Activated naive CD4-positive, alpha-beta T cell treated with anti-CD3 and anti-CD28 coated beads, Interleukin-2, amount 50 U/mL, for 24 hours (primary cell): ENCODE data around the gene ZNF554.
"Not testable (repeated sequence)": the region's sequence is repeated elsewhere in the genome, so short reads cannot be mapped to it uniquely, and the experiment has no call there.

Experiments
- H3K27ac Mint-ChIP-seq: one replicate; pipeline ENCODE4 v1.8.0; 2021; ENCODE audit warnings: mild to moderate bottlenecking, mixed read lengths
- H3K27me3 Mint-ChIP-seq: one replicate; pipeline ENCODE4 v1.8.0; 2021; ENCODE audit warnings: mixed read lengths
- H3K36me3 Mint-ChIP-seq: one replicate; pipeline ENCODE4 v1.8.0; 2021; ENCODE audit warnings: mixed read lengths
- H3K4me1 Mint-ChIP-seq: one replicate; pipeline ENCODE4 v1.8.0; 2021; ENCODE audit warnings: mixed read lengths
- H3K4me3 Mint-ChIP-seq: one replicate; pipeline ENCODE4 v1.8.0; 2021; ENCODE audit warnings: mild to moderate bottlenecking, mixed read lengths
- H3K9me3 Mint-ChIP-seq: one replicate; pipeline ENCODE4 v1.8.0; 2021; ENCODE audit warnings: mixed read lengths

Gene ZNF554

DNA sequence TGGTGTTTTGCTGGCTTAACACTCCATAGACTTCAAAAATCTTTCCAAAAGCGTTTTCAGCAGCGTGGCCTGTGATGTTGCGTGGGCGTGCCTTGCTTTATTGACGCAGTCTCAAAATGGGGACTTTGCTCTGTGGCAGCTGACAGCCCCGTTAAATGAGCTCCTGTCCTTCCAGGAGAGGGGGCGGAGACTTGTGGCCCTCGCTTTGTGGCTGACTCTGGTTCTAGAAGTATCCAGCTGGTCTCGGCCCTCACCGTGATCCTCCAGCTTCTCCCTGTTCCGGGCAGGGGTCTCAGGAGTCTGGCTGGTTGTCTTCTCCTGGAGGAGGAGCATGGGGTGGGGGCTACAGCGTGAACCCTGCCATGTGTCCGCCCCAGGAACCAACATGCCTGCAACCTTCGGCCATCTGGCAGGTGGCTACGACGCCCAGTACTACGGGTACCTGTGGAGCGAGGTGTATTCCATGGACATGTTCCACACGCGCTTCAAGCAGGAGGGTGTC lies 8.4 kb upstream of the ZNF554 start:
- H3K4me1 Mint-ChIP-seq, result no peaks in the 10 kb centered on the region
- no peaks in the 10 kb centered on the region for H3K27me3 Mint-ChIP-seq
- H3K36me3 Mint-ChIP-seq, result peaks cover 5% of the 10 kb centered on the region
- H3K9me3 Mint-ChIP-seq, result no peaks in the 10 kb centered on the region
- H3K27ac Mint-ChIP-seq, result no peak overlapping the region
- no peak overlapping the region for H3K4me3 Mint-ChIP-seq

DNA sequence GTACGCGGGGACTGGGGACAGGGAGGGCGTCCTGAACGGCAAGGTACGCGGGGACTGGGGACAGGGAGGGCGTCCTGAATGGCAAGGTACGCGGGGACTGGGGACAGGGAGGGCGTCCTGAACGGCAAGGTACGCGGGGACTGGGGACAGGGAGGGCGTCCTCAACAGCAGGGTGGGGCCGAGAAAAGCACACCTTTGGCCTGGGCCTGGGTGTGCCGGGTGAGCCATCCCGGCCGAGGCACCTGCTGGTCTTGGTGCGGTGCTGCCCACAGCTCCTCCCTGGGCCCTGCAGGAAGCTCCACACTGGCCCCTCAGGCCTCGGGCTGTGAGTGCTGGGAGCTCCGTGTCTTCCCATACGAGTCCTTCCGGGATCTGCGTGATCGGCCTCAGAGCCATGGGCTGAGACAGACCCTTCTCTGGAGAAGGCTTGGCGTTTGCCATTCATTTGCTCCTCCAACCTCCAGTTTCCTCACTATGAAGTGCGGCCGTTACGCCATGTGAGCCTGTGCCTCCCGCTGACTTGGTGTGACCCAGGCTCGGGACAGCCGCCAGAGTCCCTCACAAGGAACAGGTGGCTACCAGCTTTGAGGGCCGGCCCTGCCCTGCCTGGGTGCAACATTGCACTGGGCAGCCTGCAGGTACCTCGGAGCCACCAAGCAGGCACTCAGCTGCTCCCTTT lies 7.8 kb upstream of the ZNF554 start:
- Mint-ChIP-seq H3K4me1 (no peaks in the 10 kb centered on the region), H3K27me3 (no peaks in the 10 kb centered on the region), H3K9me3 (no peaks in the 10 kb centered on the region), H3K36me3 (peaks cover 3% of the 10 kb centered on the region), H3K27ac (no peak overlapping the region), H3K4me3 (no peak overlapping the region)

DNA sequence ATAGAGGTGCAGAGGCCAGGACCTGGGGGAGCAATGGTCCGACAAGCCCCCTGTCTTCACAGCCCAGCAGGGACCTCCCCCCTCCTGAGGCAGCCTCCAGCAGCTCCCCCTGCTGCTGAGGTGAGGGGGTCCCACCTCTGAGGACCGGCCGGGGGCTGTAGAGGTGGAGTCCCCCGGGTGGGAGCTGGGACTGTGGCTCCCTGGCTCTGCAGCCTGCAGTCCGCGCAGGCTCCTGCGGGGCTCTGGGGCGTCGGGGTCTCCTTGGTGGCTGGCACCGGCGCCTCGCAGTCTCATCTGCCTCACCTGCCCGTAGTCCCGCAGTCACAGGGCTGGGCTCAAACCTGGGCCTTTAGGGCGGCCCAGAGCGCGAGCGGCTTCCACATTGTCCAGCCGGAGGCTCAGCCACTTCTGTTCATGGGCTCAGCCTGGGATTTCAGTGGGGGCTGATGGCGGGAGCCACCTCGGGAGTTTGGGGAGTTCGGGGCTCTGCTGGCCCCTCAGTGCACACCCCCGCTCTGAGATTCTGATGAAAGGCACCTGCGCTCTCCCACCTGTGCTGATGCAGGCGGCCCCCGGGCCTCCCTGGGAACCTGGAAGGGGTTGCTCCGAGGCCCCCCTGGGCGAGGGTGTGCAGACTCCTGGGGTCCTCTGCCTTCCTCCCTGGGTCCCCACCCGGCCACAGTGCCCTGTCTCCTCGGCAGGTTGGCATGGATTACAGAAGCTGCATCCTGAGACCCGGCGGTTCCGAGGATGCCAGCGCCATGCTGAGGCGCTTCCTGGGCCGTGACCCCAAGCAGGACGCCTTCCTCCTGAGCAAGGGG lies 7.0 kb upstream of the ZNF554 start:
- H3K4me3 Mint-ChIP-seq, result no peak overlapping the region
- no peaks in the 10 kb centered on the region for H3K4me1 Mint-ChIP-seq
- H3K27ac Mint-ChIP-seq, result no peak overlapping the region
- no peaks in the 10 kb centered on the region for H3K9me3 Mint-ChIP-seq
- H3K36me3 Mint-ChIP-seq, result peaks cover 3% of the 10 kb centered on the region
- no peaks in the 10 kb centered on the region for H3K27me3 Mint-ChIP-seq

DNA sequence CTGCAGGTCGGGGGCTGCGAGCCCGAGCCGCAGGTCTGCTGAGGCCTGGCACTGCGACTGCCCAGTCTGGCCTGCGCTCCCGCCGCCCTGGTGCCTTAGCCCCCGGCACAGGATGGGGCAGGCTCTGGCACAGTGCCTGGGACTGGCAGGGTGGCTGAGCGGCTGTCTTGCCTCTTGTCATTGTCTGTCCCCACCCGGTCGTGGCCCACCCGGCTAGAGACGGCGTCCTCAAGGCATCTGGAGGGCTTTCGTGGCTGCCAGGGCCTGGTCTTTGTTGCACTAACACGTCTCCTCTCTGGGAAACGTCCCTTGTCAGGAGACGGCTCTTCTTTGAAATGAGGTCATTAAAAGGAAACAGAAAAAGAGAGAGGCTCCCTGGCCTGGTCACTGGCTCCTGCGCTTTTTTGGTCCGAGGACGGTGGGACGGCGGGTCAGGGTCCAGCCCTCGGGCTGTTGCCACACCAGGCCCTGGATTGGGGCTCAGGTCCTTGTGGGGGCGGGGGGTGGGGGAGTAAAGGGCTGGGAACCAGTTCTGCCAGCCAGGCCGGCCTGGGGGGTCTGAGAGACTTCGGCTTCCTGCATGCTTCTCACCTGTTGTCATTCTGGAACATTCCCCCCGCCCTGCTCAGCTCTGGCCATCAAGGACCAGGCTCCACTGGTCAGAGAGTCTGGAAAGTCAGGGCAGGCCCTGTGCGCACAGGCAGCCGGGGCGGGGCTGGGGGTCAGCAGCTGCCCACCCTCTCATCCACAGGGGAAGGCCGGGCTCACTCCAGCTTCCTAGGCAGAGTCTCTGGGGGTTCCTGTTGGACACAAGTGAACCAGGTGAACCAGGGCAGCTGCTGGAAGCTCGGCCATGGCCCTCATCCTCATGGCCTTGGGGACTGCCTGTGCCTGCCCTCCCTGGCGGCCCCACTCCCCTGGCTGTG lies 6.2 kb upstream of the ZNF554 start:
- Mint-ChIP-seq H3K36me3 (peaks cover 3% of the 10 kb centered on the region), H3K9me3 (no peaks in the 10 kb centered on the region), H3K4me1 (no peaks in the 10 kb centered on the region), H3K27me3 (no peaks in the 10 kb centered on the region), H3K4me3 (no peak overlapping the region), H3K27ac (no peak overlapping the region)

DNA sequence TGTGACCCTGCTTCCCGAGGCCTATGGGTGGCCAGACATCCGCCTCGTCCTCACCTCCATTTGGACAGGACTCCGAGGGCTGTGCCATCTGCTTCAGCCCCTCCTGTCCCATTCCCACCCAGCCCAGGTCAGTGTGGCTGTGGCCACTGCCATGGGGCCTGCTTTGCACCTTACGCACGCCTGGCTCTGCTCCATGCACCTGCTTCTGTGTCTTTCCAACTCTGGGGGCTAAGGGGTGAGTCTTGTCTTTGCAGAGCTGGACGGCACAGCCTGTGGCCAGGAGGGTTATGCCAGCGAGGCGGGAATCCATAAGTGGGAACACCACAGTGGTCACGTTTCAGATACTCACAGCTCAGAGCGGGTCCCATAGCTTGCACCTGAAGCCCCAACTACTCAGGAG lies 5.2 kb upstream of the ZNF554 start:
- no peaks in the 10 kb centered on the region for H3K36me3 Mint-ChIP-seq
- no peak overlapping the region for H3K4me3 Mint-ChIP-seq
- no peaks in the 10 kb centered on the region for H3K27me3 Mint-ChIP-seq
- H3K27ac Mint-ChIP-seq, result no peak overlapping the region
- no peaks in the 10 kb centered on the region for H3K4me1 Mint-ChIP-seq
- no peaks in the 10 kb centered on the region for H3K9me3 Mint-ChIP-seq

DNA sequence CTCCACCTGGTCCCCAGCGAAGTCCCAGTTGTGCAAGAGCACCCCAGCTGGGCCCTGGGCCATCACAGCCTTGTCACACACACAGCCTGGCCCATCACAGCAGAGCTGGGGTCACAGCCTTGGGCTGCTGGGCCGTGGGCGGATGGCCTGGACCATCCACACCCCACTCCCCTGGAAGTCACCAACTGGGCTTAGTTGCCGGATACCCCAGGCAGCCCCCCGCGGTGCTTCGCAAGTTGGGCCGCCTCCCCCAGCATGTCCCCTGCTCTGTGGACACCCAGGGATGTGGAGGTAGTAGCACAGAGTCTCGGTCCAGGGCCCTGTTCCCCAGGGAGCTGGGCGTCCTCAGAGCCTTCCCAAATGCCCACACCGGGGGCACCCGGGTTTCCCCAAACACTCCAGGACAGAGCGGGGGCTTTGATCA lies 4.5 kb upstream of the ZNF554 start:
- H3K4me1 Mint-ChIP-seq, result peaks cover 1% of the 10 kb centered on the region
- no peaks in the 10 kb centered on the region for H3K27me3 Mint-ChIP-seq
- no peak overlapping the region for H3K27ac Mint-ChIP-seq
- no peak overlapping the region for H3K4me3 Mint-ChIP-seq
- H3K9me3 Mint-ChIP-seq, result no peaks in the 10 kb centered on the region
- H3K36me3 Mint-ChIP-seq, result no peaks in the 10 kb centered on the region

DNA sequence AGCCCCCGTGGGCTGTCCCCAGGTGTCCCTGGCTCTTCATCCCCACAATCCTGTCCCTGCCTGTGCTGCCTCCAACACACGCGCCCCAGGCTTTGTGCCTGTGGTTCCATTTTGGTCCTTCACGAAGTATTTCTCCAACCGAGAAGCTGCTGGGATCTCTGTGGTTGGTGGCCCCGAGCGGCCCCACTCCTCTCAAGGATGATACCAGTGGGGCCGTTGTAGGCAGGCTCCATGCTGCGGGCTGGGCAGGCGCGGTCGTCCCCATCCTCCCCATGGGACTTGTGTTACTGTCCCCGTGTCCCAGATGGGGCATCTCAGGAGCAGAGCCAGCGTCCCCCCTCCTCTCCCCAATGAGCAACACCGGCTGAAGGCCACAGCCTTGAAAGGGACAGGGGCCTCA lies 3.7 kb upstream of the ZNF554 start:
- Mint-ChIP-seq H3K36me3 (no peaks in the 10 kb centered on the region), H3K27me3 (no peaks in the 10 kb centered on the region), H3K4me3 (no peak overlapping the region), H3K4me1 (peaks cover 4% of the 10 kb centered on the region), H3K27ac (no peak overlapping the region), H3K9me3 (no peaks in the 10 kb centered on the region)

DNA sequence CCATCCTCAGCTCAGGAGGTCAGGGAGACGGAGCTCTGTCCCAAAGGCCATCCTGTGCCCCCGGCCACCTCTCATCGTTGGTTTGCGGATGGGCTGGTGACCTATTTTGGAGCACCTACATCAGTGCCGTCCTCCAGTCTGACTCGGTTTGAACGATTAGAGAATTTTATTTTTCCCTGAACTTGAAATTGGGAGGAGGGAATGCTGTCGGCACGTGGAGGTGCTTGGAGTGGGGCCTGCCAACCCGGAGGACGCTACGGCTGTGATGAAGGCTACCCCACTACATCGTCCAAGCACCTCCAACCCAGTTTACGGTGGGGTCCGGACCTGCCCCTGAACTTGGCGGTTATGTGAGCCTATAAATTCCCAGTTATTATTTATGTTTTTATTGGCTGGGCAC lies 3.0 kb upstream of the ZNF554 start:
- H3K4me1 Mint-ChIP-seq, result peaks cover 4% of the 10 kb centered on the region
- H3K27ac Mint-ChIP-seq, result no peak overlapping the region
- no peaks in the 10 kb centered on the region for H3K27me3 Mint-ChIP-seq
- no peaks in the 10 kb centered on the region for H3K9me3 Mint-ChIP-seq
- H3K4me3 Mint-ChIP-seq, result no peak overlapping the region
- H3K36me3 Mint-ChIP-seq, result no peaks in the 10 kb centered on the region

DNA sequence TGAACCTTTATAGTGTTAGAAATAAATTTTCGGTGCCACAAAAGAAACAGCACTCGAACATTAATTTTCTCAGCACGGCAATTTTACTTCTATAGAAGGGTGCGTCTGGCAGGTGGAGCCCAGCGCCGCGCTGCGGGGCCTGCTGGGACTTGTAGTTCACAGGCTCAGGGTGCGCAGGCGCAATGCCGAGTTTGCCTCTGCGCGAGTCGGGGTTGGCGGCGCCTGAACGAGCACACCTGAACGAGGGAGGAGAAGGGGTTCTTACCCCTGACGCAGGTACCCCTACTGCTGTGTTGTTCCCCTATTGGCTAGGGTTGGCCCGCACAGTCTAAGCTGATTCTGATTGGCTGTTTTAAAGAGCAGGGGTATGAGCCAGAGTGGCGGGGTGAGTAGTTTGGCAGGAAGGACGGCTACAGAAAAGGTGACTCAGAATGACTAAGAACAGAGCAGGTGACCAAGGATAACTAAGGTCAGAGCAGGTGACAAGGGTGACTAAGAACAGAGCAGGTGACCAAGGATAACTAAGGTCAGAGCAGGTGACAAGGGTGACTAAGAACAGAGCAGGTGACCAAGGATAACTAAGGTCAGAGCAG lies 2.3 kb upstream of the ZNF554 start:
- H3K9me3 Mint-ChIP-seq, H3K27ac Mint-ChIP-seq, H3K36me3 Mint-ChIP-seq, H3K4me1 Mint-ChIP-seq, H3K4me3 Mint-ChIP-seq, H3K27me3 Mint-ChIP-seq: not testable (repeated sequence)

DNA sequence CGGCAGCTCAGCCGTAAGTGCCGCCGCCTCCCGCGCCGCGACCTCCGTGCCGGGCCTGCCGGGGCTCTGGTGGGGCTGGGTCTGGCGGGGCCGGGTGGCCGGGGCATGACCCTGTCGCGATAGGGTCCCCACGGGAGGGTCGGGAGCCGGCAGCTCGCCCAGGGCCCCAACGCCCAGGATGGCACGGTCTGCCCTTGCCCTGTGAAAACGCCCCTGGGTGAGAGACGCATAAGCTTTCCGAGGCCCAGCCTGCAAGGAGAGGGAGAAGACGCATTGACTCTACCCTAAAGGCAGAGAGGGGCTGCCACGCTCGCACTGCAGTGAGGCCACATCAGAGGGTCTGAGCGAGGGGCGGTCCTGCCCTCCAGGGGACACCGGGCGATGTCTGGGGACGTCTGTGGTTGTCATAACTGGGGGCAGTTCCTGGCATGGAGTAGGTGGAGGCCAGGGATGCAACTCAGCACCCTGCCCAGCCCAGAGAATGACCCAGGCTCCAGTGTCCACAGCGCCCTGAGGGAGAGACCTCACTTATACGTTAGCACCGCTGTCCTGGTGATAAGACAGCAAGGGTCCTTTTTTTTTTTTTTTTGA lies 539 bp downstream of the ZNF554 start:
- Mint-ChIP-seq H3K9me3 (no peaks in the 10 kb centered on the region), H3K4me1 (peaks cover 4% of the 10 kb centered on the region), H3K4me3 (peak overlapping the region; percentile 86), H3K36me3 (no peaks in the 10 kb centered on the region), H3K27ac (peak overlapping the region; percentile 23), H3K27me3 (no peaks in the 10 kb centered on the region)

DNA sequence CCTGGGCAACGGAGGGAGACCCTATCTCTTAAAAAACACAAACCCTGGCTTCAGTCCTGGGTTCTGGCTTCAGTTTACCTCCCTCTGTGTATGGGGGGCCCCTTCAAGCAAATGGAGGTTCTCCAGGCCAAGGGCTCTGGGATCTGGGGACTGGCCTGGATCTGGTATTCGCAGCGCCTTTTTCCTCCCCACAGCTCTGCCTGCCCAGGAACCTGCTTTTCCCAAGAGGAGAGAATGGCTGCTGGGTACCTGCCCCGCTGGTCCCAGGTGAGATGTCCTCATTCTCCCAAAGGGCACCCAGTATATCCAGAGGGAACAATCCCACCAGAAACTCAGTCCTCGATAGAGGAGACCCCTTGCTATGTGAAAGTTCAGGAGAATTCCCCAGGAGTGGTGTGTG lies 3.2 kb downstream of the ZNF554 start:
- peaks cover 4% of the 10 kb centered on the region for H3K4me1 Mint-ChIP-seq
- H3K36me3 Mint-ChIP-seq, result peaks cover 8% of the 10 kb centered on the region
- H3K27ac Mint-ChIP-seq, result no peak overlapping the region
- no peak overlapping the region for H3K4me3 Mint-ChIP-seq
- H3K9me3 Mint-ChIP-seq, result peaks cover 5% of the 10 kb centered on the region
- no peaks in the 10 kb centered on the region for H3K27me3 Mint-ChIP-seq

DNA sequence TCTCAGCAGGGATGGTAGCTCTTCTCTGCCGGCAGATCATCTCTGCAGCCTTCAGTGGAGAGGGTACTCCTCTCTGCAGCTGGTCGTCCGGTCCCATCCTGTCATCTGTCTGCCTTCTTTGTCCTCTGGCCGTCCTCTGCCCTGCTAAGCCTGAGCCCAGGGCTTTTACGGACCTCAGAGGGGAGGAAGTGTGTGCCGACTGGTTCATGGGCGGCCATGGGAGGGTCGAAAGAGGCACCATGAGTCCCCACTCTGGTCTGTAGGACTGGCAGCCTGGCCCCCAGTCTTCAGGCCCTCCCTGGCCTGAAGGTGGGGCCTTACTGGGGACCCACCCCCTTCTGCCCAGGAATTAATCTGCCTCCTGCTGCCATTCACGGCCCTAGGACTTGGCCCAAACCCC lies 4.0 kb downstream of the ZNF554 start:
- H3K36me3 Mint-ChIP-seq, result peaks cover 16% of the 10 kb centered on the region
- no peaks in the 10 kb centered on the region for H3K27me3 Mint-ChIP-seq
- peaks cover 6% of the 10 kb centered on the region for H3K9me3 Mint-ChIP-seq
- H3K4me1 Mint-ChIP-seq, result peaks cover 4% of the 10 kb centered on the region
- H3K27ac Mint-ChIP-seq, result no peak overlapping the region
- H3K4me3 Mint-ChIP-seq, result no peak overlapping the region

DNA sequence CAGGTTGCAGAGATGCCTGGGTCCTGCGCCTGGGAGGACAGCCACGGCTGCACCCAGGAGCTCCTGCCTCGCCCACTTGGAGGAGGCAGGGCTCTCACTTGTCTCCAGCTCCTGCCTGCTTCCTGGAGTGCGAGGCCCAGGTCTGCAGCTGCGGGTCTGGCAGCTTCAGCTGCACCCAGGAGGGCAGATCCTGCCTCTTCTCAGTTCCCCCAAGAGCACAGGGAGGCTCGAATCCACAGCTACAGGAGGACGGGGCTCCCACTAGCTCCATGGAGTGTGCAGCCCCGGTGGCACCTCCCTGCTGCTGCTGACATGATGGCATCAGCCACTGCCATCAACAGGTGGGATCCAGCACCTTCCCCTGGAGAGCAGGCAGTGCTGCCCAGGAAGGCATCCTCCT lies 4.5 kb downstream of the ZNF554 start:
- Mint-ChIP-seq H3K4me1 (peaks cover 4% of the 10 kb centered on the region), H3K36me3 (peaks cover 18% of the 10 kb centered on the region), H3K27ac (no peak overlapping the region), H3K4me3 (no peak overlapping the region), H3K9me3 (peaks cover 6% of the 10 kb centered on the region), H3K27me3 (no peaks in the 10 kb centered on the region)

DNA sequence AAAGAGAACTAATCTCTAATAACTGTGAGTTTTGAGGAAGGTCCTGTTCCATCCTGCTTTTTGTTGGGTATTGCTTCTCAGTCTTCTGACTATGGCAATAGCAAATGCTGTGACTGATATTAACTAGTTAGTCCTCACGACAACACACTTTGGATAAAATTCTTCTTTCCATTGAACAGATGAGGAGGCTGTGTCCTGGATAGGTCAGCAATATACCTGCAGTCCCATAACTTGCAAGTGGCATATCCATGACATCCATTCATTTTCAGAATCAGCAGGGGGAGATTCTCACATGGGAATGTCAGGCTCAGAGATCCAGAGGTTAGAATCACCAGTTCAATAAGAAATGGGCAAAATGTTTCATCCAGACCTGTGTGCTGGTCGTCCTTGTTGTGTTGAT lies 7.4 kb downstream of the ZNF554 start:
- Mint-ChIP-seq H3K36me3 (peaks cover 24% of the 10 kb centered on the region), H3K27ac (no peak overlapping the region), H3K9me3 (peaks cover 6% of the 10 kb centered on the region), H3K4me1 (no peaks in the 10 kb centered on the region), H3K27me3 (no peaks in the 10 kb centered on the region), H3K4me3 (no peak overlapping the region)
